ENCODE results near the gene CALY.

GRCh38 chr10:133334503-133335245 lies 2.0 kb downstream of the CALY start:
- TF ChIP-seq POLR2A (IDR thresholded peaks at IDR 0.05; ENCODE audit: low read depth, low read length) (no peak), TAF1 (IDR thresholded peaks at IDR 0.05; ENCODE audit: borderline replicate concordance, low read depth, low read length) (no peak)
